GM11168 (cell line): ENCODE results near the gene ZMYND12.

Experiments
- in situ Hi-C: fragments of 300-500 bp; cut with MboI; formaldehyde crosslinking; loops from one replicate; pipeline ENCODE4 v1.12.0; 2022; ENCODE audit warnings: low sequenced_read_pairs; ENCODE audit not compliant: unreplicated experiment

The ZMYND12 gene

DNA sequence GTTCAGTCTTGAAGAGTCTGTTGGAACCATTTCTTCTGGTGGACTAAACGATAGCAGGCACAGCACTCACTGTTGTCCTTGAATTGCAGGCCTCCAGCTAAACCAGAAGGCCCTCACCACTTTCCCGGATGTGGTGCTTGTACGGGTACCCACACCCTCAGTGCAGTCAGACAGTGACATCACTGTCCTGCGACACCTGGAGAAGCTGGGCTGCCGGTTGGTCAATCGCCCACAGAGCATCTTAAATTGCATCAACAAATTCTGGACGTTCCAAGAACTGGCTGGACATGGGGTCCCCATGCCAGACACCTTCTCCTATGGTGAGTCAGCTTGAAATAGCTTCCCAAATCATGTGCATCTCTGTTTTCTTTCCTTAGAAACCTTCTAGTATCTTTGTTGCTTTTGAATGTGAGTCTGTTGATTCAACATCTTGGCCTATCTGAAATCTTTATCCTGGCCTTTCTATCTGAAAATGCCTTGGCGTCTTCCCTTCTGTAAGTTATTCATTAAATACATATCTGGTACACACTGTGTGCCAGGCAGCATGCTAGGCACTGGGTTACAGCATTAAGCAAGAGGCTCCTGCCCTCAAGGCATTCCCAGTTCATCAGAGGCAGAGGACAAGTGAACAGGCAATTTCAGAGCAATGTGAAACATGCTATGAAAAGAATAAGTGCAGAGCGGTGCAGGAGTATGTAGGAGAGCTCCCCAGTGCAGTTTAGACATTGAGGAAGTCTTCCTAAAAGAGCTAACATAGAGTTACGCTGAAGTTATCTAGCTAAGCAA is 56.3 kb downstream of the ZMYND12 start:
- in situ Hi-C loops, result no loop called here

DNA sequence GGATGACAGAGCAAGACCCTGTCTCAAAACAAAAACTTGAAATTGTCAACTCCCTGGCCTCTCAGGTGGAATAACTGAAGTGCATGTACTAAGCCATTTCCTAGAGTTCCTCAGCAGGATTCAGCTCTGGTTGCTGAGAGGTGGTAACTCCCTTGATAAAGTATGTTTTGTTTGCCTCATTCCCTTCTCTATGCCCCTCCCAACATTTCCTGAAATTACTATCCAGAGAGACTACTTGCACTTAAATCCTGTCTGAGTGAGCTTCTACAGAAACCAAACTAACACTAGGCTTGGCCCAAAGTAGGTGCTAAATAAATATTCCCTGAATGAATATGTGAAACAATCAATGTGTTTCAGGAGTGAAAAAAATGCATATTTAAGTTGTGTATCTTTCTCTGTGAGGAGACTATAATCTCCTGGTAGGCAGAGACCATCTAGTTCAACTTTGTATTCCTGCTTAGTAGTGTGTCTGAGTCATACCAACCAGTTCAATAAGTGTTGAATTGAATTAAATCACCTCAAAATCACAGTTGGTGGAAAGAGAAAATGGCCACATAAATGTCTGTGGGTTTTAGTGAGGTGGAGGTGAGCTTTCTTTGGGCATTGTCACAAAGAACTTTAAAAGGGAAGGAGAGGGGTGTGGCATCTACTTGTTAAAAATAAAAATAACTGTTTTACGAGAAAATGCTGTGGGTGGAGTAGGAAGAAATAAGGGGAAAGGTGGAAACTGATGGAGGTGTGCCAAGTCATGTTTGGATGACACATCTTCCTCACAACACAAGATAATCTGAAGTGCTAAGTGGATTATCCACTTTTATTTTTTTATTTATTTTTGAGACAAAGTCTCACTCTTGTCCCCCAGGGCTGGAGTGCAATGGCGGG is 62.6 kb downstream of the ZMYND12 start:
- in situ Hi-C loops, result no loop called here

- in situ Hi-C loops, result no loop called here
These were observed 63.6 kb downstream of the ZMYND12 start for GRCh38 chr1:42392255-42392654.

DNA sequence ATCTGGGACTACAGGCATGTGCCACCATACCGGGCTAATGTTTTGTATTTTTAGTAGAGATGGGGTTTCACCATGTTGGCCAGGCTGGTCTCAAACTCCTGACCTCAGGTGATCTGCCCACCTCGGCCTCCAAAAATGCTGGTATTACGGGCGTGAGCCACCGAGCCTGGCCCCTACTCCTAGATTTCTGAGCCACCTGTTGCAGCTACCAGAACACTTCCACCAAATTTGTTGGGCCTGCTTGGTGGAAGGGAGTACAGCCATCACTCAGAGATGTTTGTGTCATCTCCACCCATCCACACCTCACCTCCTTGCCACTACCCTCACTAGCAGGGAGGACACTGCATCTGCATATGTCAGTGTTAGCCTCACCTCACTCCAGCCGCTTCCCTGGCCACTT is 69.8 kb downstream of the ZMYND12 start:
- in situ Hi-C loops, result no loop called here

GRCh38 chr1:42385283-42385682 is 70.5 kb downstream of the ZMYND12 start:
- in situ Hi-C loops, result no loop called here

- in situ Hi-C loops, result no loop called here
These were observed 74.5 kb downstream of the ZMYND12 start for GRCh38 chr1:42381280-42381673.

GRCh38 chr1:42380586-42381279 is 75.1 kb downstream of the ZMYND12 start, which contains the start of gene RIMKLA:
Gene RIMKLA (plus strand): TSS chr1:42380792. CDS start chr1:42380935, 143 bp downstream.
- in situ Hi-C loops, result no loop called here
